SHP77 (cell line): ENCODE measurements around the gene PSMB9.
A peak's percentile ranks its signal among the peaks of the same experiment; 100 is the strongest.
"Not testable (repeated sequence)": the region's sequence is repeated elsewhere in the genome, so short reads cannot be mapped to it uniquely, and the experiment has no call there.

Experiments
- DNase-seq, 2 experiments: peaks; one replicate each; lab custom pipeline; 2025; lab: John Stamatoyannopoulos, UW

Gene PSMB9

DNA sequence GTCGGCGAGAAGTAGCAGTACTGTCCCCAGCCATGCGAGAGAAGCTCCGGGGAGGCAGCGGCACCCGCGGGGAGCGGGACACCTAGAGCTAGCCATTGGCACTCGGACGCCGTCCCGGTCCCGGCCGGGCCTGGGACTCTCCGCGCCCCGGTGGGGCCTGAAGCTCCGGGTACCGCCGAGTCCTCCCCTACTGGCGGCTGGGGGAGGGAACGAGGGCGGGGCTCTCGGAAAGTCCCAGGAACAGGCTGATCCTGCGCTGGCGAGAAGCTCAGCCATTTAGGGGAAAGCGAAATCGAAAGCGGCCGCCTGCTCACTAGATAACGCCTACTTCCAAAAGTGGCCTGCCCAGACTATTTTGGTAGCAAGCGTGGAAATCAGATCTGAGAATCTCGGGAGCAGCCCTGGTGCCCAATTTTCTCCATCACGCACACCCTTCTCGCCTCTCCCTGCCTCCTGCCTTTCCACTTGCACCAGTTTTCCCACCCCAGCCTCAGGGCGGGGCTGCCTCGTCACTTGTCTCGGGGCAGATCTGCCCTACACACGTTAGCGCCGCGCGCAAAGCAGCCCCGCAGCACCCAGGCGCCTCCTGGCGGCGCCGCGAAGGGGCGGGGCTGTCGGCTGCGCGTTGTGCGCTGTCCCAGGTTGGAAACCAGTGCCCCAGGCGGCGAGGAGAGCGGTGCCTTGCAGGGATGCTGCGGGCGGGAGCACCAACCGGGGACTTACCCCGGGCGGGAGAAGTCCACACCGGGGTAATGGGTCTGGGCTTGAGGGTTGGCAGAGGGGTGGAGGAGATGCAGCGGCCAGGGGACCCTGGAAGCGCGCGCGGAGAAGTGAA, at the start of gene PSMB9, which contains the start of gene TAP1:
TSS of gene PSMB9 (plus strand) at position 652 of the 835 bp plus-strand sequence. CDS start at position 690, 38 bp downstream.
TSS of gene TAP1 (minus strand) at position 164 of the 835 bp plus-strand sequence. CDS start at position 96, 68 bp downstream.
- DNase-seq, result peak; percentile 78 to 92

DNA sequence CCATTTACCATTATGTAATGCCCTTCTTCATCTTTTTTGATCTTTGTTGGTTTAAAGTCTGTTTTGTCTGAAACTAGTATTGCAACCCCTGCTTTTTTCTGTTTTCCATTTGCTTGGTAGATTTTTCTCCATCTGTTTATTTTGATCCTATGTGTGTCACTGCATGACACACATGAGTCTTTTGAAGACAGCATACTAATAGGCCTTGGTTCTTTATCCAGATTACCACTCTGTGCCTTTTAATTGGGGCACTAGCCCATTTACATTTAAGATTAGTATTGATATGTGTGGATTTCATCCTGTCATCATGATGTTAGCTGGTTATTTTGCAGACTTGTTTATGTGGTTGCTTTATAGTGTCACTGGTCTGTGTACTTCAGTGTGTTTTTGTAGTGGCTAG, 48.6 kb upstream of the PSMB9 start:
- DNase-seq, result not testable (repeated sequence)

GRCh38 chr6:32807020-32807580, 46.9 kb upstream of the PSMB9 start:
- no peak for DNase-seq

- no peak for DNase-seq
Measured at GRCh38 chr6:32809171-32809570, 44.8 kb upstream of the PSMB9 start.

- no peak for DNase-seq
Measured at GRCh38 chr6:32814145-32814544, 39.8 kb upstream of the PSMB9 start.

DNA sequence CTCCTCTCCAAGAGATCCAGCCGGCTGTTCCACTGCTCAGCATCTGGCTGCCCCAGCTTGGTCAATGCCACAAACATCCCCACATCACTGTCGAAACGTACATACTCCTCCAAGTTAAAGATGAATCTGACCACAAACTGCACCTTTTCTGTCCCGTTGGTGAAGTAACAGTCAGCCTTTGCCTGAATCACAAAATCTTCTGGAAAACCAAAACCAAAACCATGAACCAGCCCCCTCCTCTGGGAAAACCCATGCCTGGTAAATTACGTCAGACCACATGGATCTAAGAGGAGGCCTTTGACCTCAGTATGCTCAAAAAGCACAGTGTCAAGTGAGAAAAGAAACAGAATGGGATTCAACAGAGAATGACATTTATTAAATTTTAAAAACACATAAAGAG, 38.9 kb upstream of the PSMB9 start:
- DNase-seq, result no peak

- no peak for DNase-seq
Measured at GRCh38 chr6:32815996-32816395, 38.0 kb upstream of the PSMB9 start.

DNA sequence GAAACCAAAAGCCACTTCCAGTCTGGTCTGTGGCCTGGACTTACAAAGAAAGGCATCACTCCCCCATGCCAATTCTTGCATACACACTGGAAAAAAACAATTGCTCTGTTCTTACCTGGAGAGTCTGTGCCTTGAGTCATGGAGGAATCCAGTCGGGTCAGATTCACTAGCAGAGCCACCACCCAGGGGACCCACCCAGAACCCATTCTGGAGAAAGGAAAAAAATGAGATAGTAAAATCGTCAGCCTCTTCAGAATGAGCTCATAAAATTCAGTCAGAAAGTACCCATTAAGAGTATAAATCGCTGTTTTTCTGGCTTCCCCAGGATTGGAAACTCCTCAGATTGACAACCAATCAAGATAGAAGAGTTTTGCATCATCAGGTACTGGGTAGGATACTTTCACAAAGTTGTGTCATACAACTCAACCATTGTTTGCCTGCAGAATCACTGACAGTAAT, 37.2 kb upstream of the PSMB9 start, which contains the start of gene HLA-DOB:
TSS of gene HLA-DOB (minus strand) at position 257 of the 459 bp plus-strand sequence. CDS start at position 206, 51 bp downstream.
- DNase-seq, result no peak

GRCh38 chr6:32818867-32819266, 35.1 kb upstream of the PSMB9 start:
- DNase-seq, result no peak

- no peak for DNase-seq
Measured at GRCh38 chr6:32819729-32820128, 34.3 kb upstream of the PSMB9 start.

DNA sequence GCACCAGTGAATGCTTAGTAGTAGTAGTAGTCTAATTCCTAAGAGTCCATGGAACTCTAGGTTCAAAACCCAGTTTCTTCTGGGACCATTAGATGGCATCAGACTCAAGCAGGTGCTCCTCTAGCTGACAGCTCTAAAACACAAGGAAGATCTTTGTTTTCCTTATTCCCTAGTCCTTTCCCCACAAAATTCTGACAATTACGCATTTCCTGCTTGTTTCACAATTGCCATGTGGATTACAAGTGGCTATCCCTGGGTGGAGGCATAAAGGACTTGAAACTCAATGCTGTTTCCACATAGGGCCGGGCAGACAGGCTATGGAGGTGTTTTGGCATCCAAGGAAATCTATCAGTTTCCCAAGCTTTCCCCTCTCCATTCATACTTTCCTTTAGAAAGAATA, 28.0 kb upstream of the PSMB9 start:
- no peak for DNase-seq

GRCh38 chr6:32827025-32827424, 27.0 kb upstream of the PSMB9 start:
- no peak for DNase-seq

DNA sequence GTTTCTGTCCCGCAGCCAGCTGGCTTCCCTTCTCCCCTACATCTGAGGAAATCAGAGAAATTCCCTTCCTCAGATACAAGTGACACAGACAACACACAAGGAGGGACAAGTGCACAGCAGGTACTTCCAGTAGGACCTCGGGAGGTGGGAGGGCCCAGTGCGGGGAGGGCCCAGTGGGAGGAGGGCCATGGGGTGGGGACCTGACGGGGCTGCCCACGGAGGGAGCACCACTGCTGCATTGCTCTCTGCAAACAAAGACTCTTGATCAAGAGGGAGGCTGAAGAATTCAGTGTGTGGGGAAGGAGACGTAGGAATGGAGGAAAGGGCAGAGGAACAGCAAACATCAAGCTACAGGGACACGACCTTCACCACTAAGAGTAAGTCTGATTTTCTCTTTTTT, 24.5 kb upstream of the PSMB9 start:
- no peak for DNase-seq

GRCh38 chr6:32830017-32830416, 24.0 kb upstream of the PSMB9 start:
- DNase-seq, result no peak

GRCh38 chr6:32830936-32831335, 23.1 kb upstream of the PSMB9 start:
- no peak for DNase-seq

DNA sequence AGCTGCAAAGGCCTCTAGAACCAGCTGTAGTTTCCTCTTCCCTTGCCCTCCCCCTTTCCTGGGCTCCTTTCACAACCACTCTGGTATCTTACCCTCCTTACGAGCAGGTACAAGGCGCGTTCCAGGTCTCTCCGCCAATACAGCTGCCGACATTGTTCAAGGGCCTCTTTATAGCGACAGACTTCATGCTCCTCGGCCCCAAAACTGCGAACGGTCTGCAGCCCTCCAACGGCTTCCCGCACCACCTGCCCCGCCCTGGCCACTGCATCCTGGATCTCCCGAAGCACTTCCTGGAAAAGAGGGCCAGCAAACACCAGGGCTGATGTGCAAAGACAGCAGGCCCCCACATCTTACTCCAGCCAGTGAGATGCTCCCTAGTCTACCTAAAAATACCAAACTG, 21.5 kb upstream of the PSMB9 start:
- no peak for DNase-seq

DNA sequence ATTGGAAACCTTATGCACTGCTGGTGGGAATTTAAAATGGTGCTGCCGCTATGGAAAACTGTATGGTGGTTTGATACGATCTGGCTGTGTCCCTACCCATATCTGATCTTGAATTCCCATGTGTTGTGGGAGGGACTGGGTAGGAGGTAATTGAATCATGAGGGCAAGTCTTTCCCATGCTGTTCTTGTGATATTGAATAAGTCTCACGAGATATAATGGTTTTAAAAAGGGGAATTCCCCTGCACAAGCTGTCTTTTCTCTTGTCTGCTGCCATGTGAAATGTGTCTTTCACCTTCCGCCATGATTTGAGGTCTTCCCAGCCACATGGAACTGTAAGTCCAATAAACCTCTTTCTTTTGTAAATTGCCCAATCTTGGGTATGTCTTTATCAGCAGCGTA, 20.3 kb upstream of the PSMB9 start:
- DNase-seq, result no peak

DNA sequence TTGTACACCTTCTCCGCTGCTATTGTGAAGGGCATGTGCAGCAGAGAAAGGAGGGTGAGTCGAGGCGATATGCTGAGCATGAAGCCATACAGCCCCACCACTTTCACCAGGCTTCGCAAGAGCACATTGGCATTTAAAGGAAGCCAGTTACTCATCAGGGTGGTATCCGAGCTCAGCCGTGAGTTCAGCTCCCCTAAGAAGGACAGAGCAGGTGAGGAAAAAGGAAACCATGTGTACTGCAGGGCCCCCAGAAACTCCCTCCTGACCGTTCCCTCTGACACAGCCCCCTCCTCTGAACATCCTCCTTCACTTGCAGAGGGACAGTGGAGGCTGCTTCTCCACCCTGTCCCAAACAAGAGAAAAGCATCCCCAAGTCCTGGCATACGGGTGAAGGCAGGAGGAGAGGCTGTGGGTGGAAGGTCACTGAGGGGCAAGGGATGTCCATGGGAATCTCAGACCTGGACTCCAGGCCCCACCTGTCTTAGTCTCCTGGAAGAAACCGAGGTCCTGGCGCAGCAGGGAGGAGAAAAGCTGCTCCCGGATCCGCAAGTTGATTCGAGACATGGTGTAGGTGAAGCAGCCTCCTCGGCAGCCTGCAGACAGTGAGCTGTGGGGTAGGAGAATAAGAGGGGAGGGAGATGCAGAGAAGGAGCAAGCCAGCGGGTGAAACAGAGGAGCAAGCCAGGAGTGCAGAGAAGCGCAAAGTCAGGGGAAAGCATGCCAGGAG, 18.7 kb upstream of the PSMB9 start:
- DNase-seq, result no peak

DNA sequence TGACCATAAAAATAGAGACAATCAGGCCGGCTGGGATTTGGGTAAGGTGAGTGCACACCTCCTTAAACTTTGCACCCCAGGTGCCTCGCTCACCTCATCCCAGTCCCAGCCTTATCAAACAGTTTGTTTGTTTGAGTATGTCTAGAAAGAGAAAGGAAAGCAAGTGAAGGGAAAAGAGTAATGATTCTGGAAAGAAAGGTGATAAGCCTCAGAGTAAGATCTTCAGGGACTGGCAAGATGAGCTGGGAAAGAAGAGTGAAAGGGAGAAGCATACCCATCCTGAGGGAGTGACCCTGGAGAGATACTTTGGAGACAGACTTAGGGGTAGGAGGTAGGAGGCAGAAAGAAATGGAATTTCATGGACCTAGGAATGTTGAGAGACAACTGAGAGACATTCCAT, 17.1 kb upstream of the PSMB9 start:
- DNase-seq, result no peak

DNA sequence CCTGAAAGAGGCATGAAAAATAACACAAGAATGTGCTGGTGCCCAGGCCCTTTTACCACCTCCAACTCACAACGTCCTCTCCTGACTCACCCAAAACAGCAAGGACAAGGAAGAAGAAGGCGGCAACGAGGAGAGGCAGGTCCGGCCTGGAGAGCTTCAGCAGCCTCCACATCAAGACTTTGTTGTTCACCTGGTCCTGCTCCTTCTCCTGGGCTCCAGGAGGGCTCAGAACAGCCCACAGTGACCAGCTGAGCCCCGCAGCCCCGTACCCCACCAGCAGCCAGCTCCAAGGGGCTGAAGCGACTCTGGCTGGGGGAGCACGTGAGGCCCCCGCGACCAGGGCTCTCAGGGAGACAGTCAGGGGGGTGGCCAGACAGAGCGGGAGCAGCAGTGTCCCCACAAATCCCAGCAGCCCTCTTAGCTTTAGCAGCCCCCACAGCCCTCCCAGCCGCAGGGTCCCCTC, 16.3 kb upstream of the PSMB9 start:
- no peak for DNase-seq

DNA sequence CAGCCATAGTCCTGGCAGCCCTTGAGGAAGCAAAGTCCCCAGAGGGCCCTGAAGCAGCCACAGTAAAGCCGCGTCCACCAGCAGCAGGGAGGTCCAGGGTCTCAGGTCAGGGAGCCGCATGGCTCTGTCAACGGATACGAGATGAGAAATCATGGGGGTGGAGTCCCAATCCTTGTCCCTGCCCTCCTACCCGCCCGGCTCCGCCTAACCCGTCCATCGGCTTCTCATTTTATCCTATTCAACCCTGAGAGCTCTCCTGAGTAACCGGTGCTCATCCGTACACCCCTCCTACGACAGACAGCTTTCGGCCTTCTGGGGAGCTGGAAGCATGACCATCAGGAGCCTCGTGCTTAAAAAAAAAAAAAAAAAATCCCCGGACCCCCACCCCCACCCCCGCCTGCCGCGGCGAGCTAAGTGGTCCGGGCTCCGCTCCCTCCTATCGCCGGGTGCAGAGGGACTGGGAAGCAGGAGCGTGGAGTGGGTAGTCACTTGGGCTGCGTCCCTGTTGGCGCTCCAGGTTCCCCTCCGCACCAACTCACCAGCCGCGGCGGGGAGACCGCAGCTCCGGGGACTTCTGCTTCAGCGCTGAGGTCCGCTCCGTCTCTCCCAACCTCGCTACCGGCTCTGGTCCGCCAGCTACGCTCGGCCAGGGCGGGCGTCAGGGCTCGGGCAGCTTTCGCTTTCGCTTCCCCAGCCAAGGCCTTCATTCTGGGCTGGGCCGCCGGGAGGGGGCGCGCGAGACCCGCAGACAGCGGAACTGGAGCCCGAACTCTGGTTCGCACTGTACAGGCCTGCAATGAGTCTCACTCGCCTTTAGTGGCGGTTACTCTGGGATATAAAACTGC, 15.7 kb upstream of the PSMB9 start, which contains the start of gene TAP2:
TSS of gene TAP2 (minus strand) at position 626 of the 845 bp plus-strand sequence. CDS start at position 120, 506 bp downstream.
- DNase-seq, result peak; percentile 80 to 89
